GM21360 (cell line): ENCODE results near the gene OPRL1.

Experiments
- ATAC-seq: cut with Tn5 transposase; IDR thresholded peaks from one replicate; pipeline ENCODE4 v1.9.1; 2021; ENCODE audit warnings: mild to moderate bottlenecking, moderate library complexity; ENCODE audit not compliant: unreplicated experiment

Gene OPRL1

DNA sequence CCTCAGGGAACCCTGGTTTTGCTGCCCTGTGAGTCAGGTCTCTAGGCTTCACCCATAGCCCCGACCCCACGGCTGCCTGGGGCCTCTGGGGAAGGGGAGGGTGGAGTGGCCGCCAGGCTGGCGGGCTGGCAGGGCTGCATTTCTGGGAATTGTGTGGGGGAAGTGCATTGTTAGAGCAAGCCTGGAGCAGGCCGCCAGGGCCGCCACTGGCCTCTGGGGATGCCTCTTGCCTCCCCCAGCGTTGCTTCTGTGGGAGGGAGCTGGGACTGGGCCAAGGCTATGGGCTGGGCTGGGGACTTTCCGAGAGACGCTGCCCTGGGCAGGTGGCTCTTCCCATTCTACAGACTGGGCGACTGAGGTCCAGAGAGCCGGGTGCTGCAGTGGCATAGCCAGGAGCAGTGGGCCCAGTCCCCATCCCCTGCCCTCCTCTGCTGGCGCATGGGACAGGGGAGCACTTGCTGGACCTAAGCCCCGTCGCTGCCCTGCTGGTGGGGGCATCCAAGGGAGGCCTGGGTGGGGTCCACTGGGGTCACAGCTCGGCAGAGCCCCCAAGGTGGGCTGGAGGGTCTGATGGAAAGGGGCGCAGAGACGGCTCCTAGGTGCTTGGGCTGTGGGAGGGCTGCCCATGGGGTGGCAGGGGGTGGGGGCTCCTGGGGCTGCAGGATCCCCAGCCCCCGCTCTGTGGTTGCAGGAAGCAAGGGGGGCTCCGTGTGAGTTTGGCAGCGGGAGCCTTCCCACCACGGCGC is 23.8 kb upstream of the OPRL1 start:
- no peak for ATAC-seq

DNA sequence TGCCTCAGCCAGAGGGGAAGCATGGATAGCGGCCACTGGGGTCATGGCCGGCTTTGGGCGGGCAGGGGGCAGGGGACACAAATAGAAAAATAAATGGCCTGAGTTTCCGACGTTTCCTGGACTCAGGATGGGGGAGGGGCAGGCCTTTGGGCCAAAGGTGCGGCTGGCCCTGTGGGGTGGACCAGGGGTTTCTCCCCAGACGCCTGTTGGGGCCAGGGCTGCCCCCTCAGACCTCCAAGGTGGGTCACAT is 23.3 kb upstream of the OPRL1 start:
- ATAC-seq, result no peak

DNA sequence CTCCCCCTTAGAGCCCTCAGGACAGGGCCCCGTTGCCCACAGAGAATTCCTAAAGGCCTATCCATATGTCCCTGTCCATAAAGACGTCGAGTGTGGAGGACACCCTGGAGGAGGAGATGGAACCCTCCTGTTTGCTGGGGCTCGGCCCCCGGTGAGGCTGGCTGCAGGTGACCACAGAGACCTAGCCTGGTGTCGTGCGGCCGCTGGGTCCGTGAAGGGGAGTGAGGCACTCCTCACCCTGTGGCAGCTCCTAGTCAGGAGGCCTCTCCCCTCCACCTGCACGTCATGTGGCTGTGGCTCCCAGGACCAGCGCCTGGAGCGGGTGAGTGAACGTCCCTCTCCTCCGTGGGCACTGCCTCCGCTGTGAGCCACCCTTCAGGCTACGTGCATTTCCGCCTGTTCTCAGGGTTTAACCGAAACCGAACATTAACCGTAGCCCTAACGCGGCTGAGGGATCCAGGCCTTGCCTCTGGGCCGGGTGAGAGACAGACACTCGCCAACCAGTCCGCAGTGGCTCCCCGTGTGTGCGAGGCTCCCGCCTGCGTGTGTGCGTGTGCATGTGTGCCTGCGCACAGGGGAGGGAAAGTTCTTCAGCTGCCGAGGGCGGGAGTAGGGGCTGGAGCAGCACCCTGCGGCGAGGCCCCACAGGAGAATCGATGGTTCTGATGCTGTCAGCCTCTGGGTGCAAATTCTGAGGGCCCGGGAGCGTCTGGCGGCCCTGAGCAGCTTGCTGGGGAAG is 22.8 kb upstream of the OPRL1 start:
- ATAC-seq, result no peak

DNA sequence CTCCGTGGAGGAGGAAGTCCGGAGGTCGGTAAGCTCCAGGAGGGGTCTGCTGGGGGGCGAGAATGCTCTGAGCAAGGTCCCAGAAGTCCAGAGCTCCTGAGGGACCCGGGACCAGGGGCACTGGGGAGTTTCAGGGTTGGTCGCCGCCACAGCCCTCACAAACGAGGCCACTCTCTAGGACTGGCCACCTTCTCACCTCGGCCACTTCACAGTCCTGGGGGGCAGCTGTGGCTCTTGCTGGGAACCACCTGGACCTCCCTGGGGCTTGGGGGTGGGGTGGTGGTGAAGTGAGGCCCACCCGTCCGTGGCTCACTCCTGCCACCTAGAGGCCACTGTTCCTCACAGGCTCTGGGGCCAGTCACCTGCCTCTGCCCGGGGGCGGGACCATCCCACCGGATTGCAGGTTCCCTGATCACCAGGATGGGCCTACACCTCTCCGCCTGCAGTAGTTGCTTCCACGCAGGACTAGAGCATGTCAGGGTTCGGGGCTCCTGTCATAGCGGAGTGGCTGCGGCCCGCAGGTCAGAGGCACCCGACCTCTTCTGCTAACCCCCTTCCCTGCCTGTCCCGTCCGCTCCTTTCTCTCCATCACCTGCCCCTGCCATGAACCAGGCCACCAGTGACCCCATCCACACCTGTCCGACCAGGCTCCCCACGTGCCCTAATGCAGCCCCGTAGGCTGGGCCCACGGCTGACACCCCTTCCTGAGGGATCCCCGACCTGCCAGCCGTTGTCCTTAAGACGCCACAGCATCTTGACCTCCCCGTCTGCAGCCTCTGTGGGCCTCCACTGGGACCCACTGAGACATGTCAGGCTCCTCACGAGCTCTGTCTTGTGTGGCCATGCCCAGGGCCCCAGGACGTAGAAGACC is 22.0 kb upstream of the OPRL1 start:
- ATAC-seq, result peak; percentile 34

DNA sequence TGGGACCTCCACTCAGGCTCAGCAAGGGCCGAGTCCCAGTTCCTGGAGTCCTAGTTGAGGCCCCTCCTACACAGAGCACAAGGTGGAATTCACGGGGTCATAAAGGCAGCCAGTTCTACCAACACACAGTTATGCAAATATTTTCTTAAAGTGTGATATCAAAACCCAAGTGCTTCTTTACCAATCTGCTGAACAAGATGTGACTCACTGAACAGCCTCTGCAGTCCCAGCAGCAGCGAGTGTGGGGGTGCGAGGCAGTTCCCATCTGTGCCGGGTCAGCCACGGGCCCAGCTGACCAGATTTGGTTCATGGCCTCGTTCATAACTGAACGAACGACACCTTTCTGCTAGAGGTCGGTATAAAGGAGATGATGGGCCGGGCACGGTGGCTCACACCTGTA is 21.3 kb upstream of the OPRL1 start:
- ATAC-seq, result no peak

DNA sequence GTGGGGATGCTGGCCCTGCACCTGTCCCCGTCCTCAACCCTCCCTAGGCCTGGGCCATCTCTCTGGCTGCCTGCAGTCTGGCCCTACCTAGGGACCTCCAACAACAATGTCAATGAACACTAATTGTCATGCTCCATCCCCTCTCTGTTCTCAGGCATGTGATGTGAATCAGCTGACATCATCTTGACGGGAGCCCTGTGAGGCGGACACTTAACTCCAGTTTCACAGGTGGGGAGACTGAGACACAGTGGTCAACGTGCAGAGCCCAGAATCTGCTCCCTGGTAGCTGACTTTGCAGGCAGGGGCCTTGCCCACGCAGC is 17.6 kb upstream of the OPRL1 start:
- no peak for ATAC-seq

DNA sequence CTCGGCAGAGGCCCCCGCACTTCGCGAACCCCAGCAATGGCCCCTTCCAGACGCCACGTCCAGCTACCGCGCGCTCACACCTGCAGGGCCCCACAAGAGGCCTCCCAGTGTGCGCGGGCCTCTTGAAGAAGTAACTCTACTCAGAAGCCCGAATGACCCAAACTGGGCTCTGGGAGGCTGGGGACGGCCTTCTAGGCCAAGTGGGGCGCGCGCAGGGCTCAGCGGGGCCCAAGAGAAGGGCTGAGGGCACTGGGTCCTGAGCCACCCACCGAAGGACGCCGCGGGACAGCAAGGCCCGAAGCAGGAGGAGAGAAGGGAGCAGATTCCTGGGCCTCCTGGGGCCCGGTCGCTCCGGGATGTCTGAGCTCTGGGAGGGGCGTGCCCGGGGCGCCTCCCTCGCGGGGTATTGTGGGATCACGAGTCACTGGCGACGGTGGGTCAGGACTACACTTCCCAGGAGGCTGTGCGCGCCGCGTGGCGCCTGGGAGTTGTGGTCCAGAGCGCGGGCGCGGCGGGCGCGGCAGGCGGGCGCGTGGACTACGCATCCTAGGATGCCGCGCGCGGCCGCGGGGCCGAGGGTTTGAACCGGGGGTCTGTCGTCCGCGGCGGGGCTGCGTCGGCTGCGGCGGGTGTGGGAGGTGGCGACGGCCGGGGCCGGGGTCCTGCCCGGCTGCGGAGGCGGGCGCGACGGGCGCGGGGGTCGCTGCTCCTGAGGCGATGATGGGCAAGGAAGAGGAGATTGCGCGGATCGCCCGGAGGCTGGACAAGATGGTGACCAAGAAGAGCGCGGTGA is 17.1 kb upstream of the OPRL1 start, which contains the start of gene TCEA2:
TSS of gene TCEA2 (plus strand) at position 603 of the 793 bp plus-strand sequence. CDS start at position 718, 115 bp downstream.
- ATAC-seq, result peak; percentile 68

DNA sequence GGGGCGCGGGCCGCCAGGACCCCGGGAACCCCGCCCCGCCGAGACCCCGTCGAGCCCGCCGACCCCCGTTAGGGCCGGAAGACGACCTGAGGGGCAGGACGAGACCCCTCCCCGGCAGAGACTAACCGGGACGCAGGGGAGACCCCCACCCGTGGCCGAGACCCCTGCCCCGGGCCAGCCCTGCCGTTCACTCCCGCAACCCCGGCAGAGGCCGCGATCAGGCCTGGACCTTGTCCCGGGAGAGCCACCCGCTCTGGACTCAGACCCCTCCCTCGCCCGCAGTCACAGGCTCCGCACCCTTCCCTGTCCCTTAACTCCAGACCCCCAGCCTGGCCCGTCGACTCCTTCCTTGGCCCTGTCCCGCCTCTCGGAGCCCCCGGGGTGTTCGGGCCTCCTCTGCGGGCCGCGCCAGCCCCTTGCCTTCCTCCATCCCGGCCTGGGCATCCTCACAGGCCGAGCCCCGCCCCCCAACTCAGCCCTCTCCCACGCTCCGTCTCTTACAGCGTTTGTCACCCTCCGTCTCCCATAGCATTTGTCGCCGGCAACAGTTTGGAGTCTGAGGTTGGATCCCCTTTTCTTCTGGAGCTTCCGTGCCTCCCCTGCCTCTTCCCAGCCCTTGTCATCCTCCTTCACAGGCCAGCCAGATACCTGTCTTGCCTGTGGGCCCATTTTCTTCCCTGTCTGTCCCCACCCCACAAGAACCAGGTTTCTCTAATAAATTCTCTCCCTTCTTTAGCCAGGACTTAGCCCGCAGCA is 16.3 kb upstream of the OPRL1 start:
- ATAC-seq, result no peak

DNA sequence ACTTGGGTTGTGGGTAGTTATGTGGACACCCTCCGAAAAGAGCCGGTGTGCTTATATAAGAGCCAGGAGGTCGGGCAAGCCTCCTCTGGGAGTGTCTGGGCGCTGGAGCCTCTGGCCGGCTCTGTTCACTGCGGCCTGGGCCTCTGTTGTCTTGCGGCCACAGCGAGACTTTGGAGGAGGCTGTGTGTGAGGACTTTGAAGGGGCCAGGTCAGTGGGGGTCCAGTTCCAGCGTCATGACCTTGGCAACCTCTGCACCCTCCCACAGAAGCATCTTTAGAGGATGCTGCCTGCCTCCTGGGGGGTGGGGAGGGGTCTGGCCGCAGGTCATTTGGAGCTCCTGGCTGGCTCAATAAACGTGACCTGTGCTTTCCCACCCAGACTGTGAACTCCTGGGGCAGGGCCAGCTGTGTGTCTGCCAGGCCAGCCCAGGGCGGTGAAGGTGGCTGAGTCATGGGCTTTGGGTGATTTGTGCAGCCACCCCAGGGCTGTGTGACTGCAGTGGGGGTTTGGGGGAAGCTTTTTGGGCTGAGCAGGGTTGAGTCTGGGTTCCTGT is 15.7 kb upstream of the OPRL1 start:
- no peak for ATAC-seq

DNA sequence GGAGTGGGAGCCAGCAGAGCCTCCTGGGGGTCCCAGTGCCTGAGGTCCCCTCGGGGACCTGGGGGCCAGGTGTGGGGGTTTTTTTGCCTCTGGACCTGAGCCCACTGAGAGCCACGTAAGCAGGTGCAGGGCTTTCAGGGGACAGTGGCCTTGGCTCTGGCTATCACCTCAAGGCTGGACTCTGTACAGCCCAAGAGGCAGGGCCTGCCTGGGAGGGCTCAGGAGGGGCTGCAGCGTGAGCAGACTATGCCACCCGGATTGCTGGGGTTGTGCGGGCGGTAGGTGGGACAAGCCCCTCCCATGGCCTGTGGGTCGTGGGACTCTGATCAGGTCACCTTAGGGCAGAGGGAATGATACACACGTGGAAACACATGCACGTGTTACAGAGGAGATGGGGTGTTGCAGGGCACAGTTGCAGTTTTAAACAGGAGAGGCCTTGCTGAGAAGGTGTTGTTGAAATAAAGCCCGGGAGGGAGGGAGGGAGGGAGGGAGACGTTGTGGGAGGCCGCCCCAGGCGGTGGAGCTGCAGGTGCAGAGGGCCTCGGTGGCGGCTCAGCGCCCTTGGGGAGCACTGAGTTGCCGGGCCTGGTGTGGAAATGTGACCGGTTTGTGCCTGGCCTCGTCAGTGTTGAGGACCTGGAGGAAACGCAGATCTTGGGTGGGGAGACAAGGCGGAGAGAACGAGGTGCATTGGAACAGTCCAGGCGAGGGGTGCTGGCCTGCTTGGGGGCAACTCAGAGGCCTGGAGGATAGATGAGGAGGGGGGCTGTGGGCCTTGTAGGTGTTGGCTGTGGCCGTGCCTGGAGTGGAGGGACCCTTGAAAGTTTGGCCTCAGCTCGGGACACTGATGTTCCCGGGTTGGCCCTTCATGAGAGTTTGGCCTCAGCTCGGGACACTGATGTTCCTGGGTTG is 14.6 kb upstream of the OPRL1 start:
- no peak for ATAC-seq

DNA sequence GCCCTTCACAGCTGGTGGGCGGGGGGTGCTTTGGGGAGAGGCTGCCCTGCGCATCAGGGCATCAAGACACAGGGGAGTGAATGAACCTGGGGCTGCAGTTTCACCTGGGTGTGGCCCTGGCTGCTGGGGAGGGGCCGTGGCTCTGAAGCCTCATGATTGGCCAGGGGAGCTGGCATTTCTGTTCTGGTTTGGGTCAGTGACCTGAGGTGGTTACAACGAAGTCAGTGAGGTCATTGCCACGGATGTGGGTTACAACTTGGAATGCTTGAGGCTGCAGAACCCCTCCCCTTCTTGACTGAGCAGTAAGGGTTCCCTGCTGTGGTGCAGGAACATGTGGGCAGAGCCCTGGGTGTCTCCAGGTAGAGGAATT is 13.9 kb upstream of the OPRL1 start:
- no peak for ATAC-seq

DNA sequence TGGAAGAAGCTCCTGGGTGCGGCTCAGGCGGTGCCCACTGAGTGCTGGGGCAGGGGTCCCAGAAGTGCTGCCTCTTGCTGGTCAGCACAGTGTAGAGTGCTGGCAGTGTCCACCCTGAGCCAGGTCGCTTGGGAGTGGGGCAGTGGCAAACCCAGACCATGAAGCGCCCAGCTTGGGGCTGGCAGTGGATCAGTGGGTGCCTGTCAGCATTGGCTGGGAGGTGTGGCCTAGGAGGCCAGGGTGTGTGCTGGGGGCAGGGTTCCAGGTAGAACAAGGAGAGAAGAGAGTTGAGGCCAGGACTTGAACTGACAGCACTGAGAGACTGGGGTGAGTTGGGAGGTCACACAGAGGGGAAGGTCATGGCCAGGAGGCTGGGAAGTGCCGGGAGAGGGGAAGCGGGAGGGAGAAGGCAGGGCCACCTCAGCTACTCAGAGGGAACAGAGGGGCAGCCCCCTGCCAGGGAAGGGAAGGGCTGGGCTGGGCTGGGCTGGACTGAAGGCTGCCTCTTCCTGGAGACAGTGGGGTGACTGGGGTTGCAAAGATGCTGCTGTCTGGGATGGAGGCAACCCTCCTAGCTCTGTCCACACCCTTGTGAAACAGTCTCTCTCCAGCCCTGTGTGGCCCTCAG is 12.8 kb upstream of the OPRL1 start:
- no peak for ATAC-seq

DNA sequence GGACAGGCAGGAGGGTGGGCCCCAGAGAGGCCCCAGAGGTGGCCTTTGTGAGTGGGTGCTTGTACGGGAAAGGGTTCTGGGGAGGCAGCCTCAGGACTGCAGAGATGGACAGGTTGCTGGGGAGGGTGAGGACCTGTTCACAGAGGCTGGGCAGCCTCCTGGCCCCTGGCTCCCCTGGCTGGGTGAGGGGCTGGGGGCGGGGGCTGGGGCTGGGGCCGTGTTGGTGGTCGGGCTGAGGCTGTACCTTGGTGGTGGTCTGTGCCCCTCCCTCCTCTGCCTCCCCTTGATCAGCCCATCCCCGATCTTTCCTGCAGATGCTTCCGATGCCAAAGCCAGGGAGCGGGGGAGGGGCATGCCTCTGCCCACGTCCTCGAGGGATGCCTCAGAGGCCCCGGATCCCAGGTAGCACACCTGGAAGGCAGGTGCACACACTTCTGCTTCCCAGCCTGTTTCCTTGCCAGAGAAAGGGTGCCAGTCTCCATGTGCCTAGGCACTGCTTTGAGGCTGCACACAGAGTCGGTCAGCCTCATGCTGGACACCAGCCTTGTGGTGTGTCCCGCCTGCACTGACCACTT is 12.1 kb upstream of the OPRL1 start:
- no peak for ATAC-seq

DNA sequence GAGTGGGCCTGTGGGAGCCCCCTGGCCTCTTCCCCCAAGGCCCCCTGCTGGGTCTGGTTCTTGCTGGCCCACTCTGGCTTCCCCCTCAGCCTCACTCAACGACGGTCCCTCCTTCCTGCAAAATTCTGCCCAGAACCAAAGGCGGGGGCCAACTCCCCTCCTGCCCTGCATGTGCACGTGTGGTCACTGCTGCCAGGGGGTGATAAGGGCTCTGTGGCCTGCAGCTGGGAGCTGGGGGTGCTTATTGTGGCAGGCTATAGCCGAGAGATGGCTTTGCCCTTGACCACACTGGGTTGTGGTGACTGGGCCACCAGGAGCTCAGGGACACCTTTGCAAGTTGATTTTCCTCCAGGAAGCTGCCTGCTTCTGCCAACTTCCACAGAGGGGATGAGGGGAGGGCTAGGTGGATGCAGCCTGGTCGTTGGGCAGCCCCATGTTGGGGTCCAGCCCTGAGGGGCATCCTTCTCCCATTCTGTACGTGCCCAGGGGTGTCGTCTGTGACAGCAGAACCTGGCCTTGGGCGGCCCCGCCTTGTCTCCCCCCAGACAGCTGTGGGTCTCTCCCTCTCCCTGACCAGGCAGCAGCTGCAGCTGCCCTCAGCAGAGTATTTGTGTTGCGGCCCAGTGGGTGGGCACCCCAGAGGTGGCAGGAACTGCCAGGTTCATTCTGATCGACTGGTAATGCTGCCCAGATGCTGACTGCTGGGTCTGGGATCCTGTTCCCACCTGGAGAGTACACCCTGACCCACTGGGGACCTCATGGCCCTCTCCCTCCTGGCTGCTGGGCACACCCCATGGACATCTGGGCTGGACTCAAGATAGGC is 11.3 kb upstream of the OPRL1 start:
- no peak for ATAC-seq

DNA sequence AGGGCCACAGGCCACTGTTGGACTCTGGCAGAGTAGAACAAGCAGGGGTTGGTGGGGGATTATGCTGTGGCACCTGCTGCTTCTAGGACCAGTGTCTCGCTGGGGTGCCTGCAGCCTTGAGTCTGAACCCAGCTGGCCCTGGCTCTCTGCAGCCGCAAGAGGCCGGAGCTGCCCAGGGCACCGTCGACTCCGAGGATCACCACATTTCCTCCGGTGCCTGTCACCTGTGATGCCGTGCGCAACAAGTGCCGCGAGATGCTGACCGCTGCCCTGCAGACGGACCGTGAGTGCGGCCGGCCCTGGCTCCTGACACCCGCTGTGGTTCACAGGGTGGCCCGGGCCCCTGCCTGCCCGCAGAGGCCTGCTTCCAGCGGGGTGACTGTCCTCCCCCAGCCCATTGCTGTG is 10.7 kb upstream of the OPRL1 start:
- ATAC-seq, result no peak

DNA sequence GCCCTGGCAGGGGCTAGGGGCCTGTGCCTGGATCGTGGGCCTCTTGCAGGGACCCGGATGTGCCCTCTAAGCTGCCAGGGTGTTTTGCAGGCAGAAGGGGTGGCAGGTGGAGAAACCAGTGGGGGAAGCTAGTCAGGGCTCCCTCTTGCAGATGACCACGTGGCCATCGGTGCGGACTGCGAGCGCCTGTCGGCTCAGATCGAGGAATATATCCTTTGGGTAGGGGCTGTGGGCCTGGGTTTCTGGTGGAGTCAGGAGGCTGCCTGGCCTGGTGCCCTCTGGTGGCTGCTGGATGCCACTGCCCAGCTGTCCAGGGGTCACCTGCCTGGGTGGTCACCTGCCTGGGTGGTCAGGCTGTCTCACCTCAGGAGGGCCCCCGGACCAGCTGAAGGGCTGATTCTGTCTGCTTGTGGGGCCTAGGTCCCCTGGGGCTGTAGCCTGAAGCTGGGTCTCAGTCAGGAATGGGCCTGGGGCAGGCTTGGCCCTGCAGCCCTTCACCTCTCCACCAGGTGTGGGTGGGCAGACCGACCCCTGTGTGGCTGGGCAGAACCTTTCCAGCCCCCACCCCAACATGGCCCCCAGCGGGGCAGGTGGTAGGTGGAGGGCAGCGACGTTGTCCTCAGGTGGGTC is 10.2 kb upstream of the OPRL1 start:
- ATAC-seq, result no peak
